Thoracic aorta (tissue), 2 donors: Measurements from ENCODE around the gene DHX15. TPM values are rescaled to one million over a fixed set of nuclear protein-coding genes. Genes with fewer than 3 reads are reported as not detected.
A peak's percentile ranks its signal among the peaks of the same experiment; 100 is the strongest.

Experiments used
- ATAC-seq: fragments of 150-250 bp; one replicate; pipeline ENCODE4 v1.8.0; 2017; ENCODE audit warnings: low read depth; ENCODE audit not compliant: insufficient number of reproducible peaks, low FRiP score
- DNase-seq: peaks from one replicate; pipeline ENCODE4 v3.0.0-alpha.2; 2020; ENCODE audit warnings: low spot score
- H3K27ac ChIP-seq, 2 donors: fragments of 200-600 bp; sonication (generic); 1 replicate in 1 of 2; 2 replicates in 1 of 2; pipeline ENCODE4 v1.5.1; 2016; ENCODE audit warnings: mild to moderate bottlenecking in 2 of 2, moderate library complexity in 2 of 2
- H3K27me3 ChIP-seq: fragments of 200-600 bp; sonication (generic); replicated peaks from 2 replicates; pipeline ENCODE4 v1.6.0; 2016; ENCODE audit warnings: mild to moderate bottlenecking; ENCODE audit not compliant: insufficient read depth
- H3K36me3 ChIP-seq: fragments of 200-600 bp; sonication (generic); one replicate; pipeline ENCODE4 v1.5.1; 2016
- H3K4me1 ChIP-seq, 2 donors: fragments of 200-600 bp; sonication (generic); 1 replicate in 1 of 2; 2 replicates in 1 of 2; pipeline versions ENCODE4 v1.5.1 to v1.6.0; 2016; ENCODE audit warnings: low read depth in 2 of 2, mild to moderate bottlenecking in 1 of 2; ENCODE audit not compliant: control insufficient read depth in 1 of 2
- H3K4me3 ChIP-seq: fragments of 200-600 bp; sonication (generic); 2 replicates; pipeline ENCODE4 v1.5.1; 2016; ENCODE audit warnings: mild to moderate bottlenecking
- H3K9me3 ChIP-seq: fragments of 200-600 bp; sonication (generic); 2 replicates; pipeline ENCODE4 v1.5.1; 2016
- total RNA-seq, 2 donors: library from RNA; depleted of rRNA; stranded (reverse); fragments of >200 nt; gene quantifications; one replicate each; pipeline versions ENCODE4 v1.1.0 to v1.2.3, GENCODE V29; 2016
- TF ChIP-seq, protein P1 (sequence below): fragments of 200-600 bp; sonication (generic); IDR thresholded peaks from one replicate; pipeline ENCODE4 v1.5.1; 2019; ENCODE audit warnings: antibody characterized with exemption

The DHX15 gene
- total RNA-seq, 2 donors from 2014 or later = 101 to 171 TPM

DNA sequence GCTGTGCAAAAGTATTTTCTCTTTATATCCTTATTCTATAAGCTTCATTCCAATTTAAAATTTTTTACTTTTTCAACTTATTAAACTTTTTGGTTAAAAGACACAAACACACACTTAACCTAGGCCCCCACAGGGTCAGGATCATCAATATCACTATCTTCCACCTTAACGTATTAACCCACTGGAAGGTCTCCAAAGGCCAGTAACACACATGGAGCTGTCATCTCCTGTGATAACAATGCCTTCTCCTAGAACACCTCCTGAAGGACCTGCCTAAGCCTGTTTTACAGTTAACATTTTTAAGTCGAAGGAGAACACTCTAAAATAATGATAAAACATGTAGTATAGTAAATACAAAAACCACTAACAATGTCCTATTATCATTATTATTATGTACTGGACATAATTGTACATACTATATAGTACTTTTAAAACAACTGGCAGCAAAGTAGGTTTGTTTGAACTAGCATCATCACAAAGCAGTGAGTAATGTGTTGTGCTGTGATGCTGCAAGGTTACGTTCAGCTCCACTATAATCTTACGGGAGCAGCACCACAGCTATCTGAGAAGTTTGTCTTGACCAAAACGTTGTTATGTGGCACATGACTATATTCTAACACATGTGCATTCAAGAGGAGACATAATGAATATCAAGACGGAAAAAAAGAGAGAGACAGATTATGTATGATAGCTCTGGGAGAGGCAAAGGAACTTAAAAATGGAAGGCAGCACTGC lies 33.7 kb downstream of the DHX15 start:
- H3K4me1 ChIP-seq = peaks cover 9 to 19% of the 10 kb centered on the region in 2 donors
- DNase-seq (no peak), ATAC-seq (no peak)

DNA sequence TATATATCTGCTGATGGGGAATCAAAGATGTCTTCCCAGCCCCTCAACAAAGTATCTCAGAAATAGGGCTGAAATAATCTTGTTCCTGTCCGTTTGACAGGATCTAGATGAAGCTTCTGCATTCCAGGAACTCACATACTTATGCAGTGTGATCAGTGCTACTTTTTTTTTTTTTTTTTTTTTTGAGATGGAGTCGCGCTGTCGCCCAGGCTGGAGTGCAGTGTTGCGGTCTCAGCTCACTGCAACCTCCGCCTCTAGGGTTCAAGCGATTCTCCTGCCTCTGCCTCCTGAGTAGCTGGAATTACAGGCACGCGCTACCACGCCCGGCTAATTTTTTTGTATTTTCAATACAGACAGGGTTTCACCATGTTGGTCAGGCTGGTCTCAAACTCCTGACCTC lies 36.4 kb downstream of the DHX15 start:
- H3K36me3 ChIP-seq = peaks cover 4% of the 10 kb centered on the region
- H3K4me1 ChIP-seq = peaks cover 11 to 24% of the 10 kb centered on the region in 2 donors
- no peak overlapping the region for H3K4me3 ChIP-seq
- H3K27me3 ChIP-seq = no peaks in the 10 kb centered on the region
- ATAC-seq (no peak), DNase-seq (no peak)
- no peak overlapping the region for H3K27ac ChIP-seq
- TF ChIP-seq, protein P1, sequence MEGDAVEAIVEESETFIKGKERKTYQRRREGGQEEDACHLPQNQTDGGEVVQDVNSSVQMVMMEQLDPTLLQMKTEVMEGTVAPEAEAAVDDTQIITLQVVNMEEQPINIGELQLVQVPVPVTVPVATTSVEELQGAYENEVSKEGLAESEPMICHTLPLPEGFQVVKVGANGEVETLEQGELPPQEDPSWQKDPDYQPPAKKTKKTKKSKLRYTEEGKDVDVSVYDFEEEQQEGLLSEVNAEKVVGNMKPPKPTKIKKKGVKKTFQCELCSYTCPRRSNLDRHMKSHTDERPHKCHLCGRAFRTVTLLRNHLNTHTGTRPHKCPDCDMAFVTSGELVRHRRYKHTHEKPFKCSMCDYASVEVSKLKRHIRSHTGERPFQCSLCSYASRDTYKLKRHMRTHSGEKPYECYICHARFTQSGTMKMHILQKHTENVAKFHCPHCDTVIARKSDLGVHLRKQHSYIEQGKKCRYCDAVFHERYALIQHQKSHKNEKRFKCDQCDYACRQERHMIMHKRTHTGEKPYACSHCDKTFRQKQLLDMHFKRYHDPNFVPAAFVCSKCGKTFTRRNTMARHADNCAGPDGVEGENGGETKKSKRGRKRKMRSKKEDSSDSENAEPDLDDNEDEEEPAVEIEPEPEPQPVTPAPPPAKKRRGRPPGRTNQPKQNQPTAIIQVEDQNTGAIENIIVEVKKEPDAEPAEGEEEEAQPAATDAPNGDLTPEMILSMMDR = no peak
- H3K9me3 ChIP-seq = no peaks in the 10 kb centered on the region

More for the DNA sequence above, 33.7 kb downstream of the DHX15 start:
- no peaks in the 10 kb centered on the region for H3K9me3 ChIP-seq
- H3K27ac ChIP-seq = no peak overlapping the region
- no peaks in the 10 kb centered on the region for H3K27me3 ChIP-seq
- H3K4me3 ChIP-seq = no peak overlapping the region
- peaks cover 11% of the 10 kb centered on the region for H3K36me3 ChIP-seq
- TF ChIP-seq, protein P1 = no peak

DNA sequence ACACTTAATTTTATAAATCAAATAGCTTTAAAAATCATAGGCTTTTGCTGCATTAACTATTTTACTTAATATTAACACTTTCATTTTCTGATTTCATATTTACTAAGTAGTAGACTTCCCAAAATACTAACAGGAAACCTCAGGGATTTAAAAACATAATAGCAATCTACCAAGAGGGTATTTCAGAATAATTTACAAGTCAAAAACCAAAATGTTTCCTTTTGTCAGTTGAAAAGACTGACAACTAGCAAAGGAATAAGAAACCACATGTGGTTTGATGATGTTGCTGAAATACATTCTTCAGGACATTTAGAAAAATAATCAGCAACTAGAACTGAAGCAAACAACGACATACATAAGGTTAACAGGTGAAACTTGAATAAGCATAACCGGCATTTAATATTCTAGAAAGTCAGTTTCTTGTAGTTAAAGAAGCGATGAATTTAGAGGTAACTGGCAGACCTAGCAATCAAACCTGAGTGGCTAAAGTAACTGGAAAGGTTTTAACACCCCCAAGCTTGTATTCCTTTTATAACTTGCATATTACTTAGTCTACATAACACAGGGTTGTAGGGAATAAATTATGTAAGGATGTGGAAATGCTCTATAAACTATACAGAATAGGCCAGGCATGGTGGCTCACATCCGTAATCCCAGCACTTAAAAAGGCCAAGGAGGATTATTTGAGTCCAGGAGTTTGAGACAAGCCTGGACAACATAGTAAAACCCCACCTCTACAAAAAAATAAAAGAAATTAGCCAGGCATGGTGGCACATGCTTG lies 40.0 kb downstream of the DHX15 start:
- Histone ChIP-seq H3K36me3 (peaks cover 12% of the 10 kb centered on the region), H3K27me3 (no peaks in the 10 kb centered on the region), H3K4me3 (no peak overlapping the region), H3K27ac (no peak overlapping the region), H3K9me3 (no peaks in the 10 kb centered on the region), H3K4me1 (peaks cover 2 to 9% of the 10 kb centered on the region in 2 donors)
- ATAC-seq = no peak
- no peak for DNase-seq
- TF ChIP-seq, protein P1 = no peak

DNA sequence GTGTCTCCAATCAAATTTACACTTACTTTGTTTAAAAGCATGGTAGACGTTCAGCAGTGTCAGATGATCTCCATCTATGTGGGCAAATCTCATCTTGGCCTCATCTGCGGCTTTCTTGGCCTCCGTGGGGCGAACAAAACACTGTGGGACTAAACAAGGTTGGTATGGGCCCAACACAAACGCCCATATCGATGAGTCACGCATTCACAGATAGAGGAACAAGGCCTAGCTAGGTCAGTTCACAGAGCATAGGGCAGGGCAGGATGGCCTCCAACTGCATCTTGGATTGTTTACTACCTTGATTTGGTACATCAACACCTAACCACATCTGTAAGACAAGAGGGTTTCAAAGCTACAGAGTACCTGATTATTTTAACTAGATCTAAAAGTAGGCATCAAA lies 47.3 kb downstream of the DHX15 start:
- peaks cover 17% of the 10 kb centered on the region for H3K36me3 ChIP-seq

DNA sequence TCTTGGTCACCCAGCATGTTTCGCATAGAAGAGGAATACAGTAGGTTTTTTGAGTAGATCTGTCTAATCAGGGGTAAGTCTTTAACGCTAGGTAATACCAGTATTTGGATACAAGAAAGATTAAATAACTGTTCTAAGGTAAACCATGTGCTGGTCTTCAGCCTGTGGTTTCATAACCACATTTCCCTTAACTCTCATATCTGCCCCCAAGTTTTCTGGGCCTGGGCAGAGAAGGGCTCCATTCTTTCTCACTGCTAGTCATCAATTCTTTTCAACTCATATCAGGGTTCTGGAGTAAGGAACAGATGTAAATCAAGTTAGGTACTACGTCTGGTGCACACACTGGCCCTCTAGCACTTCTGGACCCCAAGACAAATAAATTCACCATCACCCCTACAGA lies 49.0 kb downstream of the DHX15 start:
- Histone ChIP-seq H3K4me3 (no peak overlapping the region), H3K27ac (no peak overlapping the region), H3K4me1 (peaks cover 2 to 7% of the 10 kb centered on the region in 2 donors), H3K9me3 (no peaks in the 10 kb centered on the region), H3K36me3 (peaks cover 8% of the 10 kb centered on the region), H3K27me3 (no peaks in the 10 kb centered on the region)
- DNase-seq (no peak), ATAC-seq (no peak)
- TF ChIP-seq, protein P1 = no peak

More for the DNA sequence above, 47.3 kb downstream of the DHX15 start:
- H3K4me3 ChIP-seq = no peak overlapping the region
- H3K27me3 ChIP-seq = no peaks in the 10 kb centered on the region
- H3K9me3 ChIP-seq = no peaks in the 10 kb centered on the region
- ATAC-seq = no peak
- H3K27ac ChIP-seq = no peak overlapping the region
- DNase-seq = peak; percentile 2
- peaks cover 2 to 7% of the 10 kb centered on the region in 2 donors for H3K4me1 ChIP-seq
- TF ChIP-seq, protein P1 = no peak
